ENCODE measurements around the gene GMIP.

DNA sequence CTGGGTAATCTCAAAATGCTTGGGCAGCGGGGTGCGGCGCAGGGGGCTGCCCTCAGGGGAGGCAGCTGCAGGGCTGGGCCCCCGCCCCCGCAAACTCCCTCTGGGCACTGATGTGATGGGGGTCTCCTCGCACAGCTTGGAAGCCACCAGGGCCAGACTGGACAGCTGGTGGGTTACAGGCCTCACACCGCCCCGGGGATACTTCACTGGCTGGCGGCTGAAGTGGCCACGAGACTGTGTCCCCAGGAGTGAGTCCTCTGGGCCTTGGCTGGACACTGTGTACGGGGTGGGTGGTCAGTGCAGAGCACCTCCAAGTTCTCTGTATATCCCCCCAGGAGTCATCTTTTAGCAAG lies 13.4 kb downstream of the GMIP start:
- TF ChIP-seq POLR2A (IDR thresholded peaks at IDR 0.05; ENCODE audit: low read depth) (no peak), EP300 (IDR thresholded peaks at IDR 0.05) (no peak), POLR2AphosphoS5 (IDR thresholded peaks at IDR 0.05) (no peak)
- TF ChIP-seq, protein P1, sequence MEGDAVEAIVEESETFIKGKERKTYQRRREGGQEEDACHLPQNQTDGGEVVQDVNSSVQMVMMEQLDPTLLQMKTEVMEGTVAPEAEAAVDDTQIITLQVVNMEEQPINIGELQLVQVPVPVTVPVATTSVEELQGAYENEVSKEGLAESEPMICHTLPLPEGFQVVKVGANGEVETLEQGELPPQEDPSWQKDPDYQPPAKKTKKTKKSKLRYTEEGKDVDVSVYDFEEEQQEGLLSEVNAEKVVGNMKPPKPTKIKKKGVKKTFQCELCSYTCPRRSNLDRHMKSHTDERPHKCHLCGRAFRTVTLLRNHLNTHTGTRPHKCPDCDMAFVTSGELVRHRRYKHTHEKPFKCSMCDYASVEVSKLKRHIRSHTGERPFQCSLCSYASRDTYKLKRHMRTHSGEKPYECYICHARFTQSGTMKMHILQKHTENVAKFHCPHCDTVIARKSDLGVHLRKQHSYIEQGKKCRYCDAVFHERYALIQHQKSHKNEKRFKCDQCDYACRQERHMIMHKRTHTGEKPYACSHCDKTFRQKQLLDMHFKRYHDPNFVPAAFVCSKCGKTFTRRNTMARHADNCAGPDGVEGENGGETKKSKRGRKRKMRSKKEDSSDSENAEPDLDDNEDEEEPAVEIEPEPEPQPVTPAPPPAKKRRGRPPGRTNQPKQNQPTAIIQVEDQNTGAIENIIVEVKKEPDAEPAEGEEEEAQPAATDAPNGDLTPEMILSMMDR (IDR thresholded peaks at IDR 0.05): no peak

Data from esophagus muscularis mucosa (tissue), 4 donors.